Measurements from ENCODE around the gene CTU2.

Gene CTU2

GRCh38 chr16:88697116-88697830, 9.0 kb upstream of the CTU2 start:
- WGBS, 2 experiments: 95 to 96% methylated on average over 47 of the region's 47 CpGs
- Histone ChIP-seq H3K9me3 (ENCODE audit: control insufficient read depth, low read length) (no peaks in the 10 kb centered on the region), H3K27me3 (ENCODE audit: control insufficient read depth, insufficient read depth, low read length, poor library complexity, severe bottlenecking) (no peaks in the 10 kb centered on the region), H3K4me1 (ENCODE audit: control insufficient read depth, insufficient read depth, low read length) (no peaks in the 10 kb centered on the region), H3K4me3 (ENCODE audit: insufficient read depth, low read depth, low read length) (no peak overlapping the region), H3K27ac (ENCODE audit: insufficient read depth, low read depth, low read length, poor library complexity, severe bottlenecking) (no peak overlapping the region), H3K36me3 (ENCODE audit: control insufficient read depth, insufficient read depth, low read length) (peaks cover 8% of the 10 kb centered on the region)

GRCh38 chr16:88697831-88698615, 8.3 kb upstream of the CTU2 start:
- peaks cover 8% of the 10 kb centered on the region for H3K36me3 ChIP-seq (ENCODE audit: control insufficient read depth, insufficient read depth, low read length)
- WGBS, 2 experiments: 92 to 93% methylated on average over 37 of the region's 37 CpGs
- H3K27ac ChIP-seq (ENCODE audit: insufficient read depth, low read depth, low read length, poor library complexity, severe bottlenecking): no peak overlapping the region
- no peaks in the 10 kb centered on the region for H3K4me1 ChIP-seq (ENCODE audit: control insufficient read depth, insufficient read depth, low read length)
- H3K4me3 ChIP-seq (ENCODE audit: insufficient read depth, low read depth, low read length): no peak overlapping the region
- no peaks in the 10 kb centered on the region for H3K9me3 ChIP-seq (ENCODE audit: control insufficient read depth, low read length)
- H3K27me3 ChIP-seq (ENCODE audit: control insufficient read depth, insufficient read depth, low read length, poor library complexity, severe bottlenecking): no peaks in the 10 kb centered on the region

- H3K36me3 ChIP-seq (ENCODE audit: control insufficient read depth, insufficient read depth, low read length): peaks cover 8% of the 10 kb centered on the region
- no peaks in the 10 kb centered on the region for H3K9me3 ChIP-seq (ENCODE audit: control insufficient read depth, low read length)
- H3K27me3 ChIP-seq (ENCODE audit: control insufficient read depth, insufficient read depth, low read length, poor library complexity, severe bottlenecking): no peaks in the 10 kb centered on the region
- H3K4me3 ChIP-seq (ENCODE audit: insufficient read depth, low read depth, low read length): no peak overlapping the region
- H3K27ac ChIP-seq (ENCODE audit: insufficient read depth, low read depth, low read length, poor library complexity, severe bottlenecking): no peak overlapping the region
- 97% methylated on average over 25 of the region's 25 CpGs for WGBS, 2 experiments
- H3K4me1 ChIP-seq (ENCODE audit: control insufficient read depth, insufficient read depth, low read length): no peaks in the 10 kb centered on the region
Observed at GRCh38 chr16:88698646-88699045, 7.7 kb upstream of the CTU2 start.

GRCh38 chr16:88699180-88699579, 7.1 kb upstream of the CTU2 start:
- no peaks in the 10 kb centered on the region for H3K4me1 ChIP-seq (ENCODE audit: control insufficient read depth, insufficient read depth, low read length)
- 96% methylated on average over 16 of the region's 16 CpGs for WGBS, 2 experiments

GRCh38 chr16:88700322-88700635, 6.0 kb upstream of the CTU2 start:
- Histone ChIP-seq H3K27me3 (ENCODE audit: control insufficient read depth, insufficient read depth, low read length, poor library complexity, severe bottlenecking) (no peaks in the 10 kb centered on the region), H3K36me3 (ENCODE audit: control insufficient read depth, insufficient read depth, low read length) (peaks cover 8% of the 10 kb centered on the region), H3K4me3 (ENCODE audit: insufficient read depth, low read depth, low read length) (no peak overlapping the region), H3K4me1 (ENCODE audit: control insufficient read depth, insufficient read depth, low read length) (no peaks in the 10 kb centered on the region), H3K9me3 (ENCODE audit: control insufficient read depth, low read length) (no peaks in the 10 kb centered on the region), H3K27ac (ENCODE audit: insufficient read depth, low read depth, low read length, poor library complexity, severe bottlenecking) (no peak overlapping the region)
- WGBS, 2 experiments: 96% methylated on average over 14 of the region's 14 CpGs

More at GRCh38 chr16:88699180-88699579, 7.1 kb upstream of the CTU2 start:
- H3K36me3 ChIP-seq (ENCODE audit: control insufficient read depth, insufficient read depth, low read length): peaks cover 8% of the 10 kb centered on the region
- no peak overlapping the region for H3K4me3 ChIP-seq (ENCODE audit: insufficient read depth, low read depth, low read length)
- H3K9me3 ChIP-seq (ENCODE audit: control insufficient read depth, low read length): no peaks in the 10 kb centered on the region
- no peak overlapping the region for H3K27ac ChIP-seq (ENCODE audit: insufficient read depth, low read depth, low read length, poor library complexity, severe bottlenecking)
- no peaks in the 10 kb centered on the region for H3K27me3 ChIP-seq (ENCODE audit: control insufficient read depth, insufficient read depth, low read length, poor library complexity, severe bottlenecking)

- WGBS, 2 experiments: 91% methylated on average over 42 of the region's 42 CpGs
- H3K9me3 ChIP-seq (ENCODE audit: control insufficient read depth, low read length): no peaks in the 10 kb centered on the region
- H3K27ac ChIP-seq (ENCODE audit: insufficient read depth, low read depth, low read length, poor library complexity, severe bottlenecking): no peak overlapping the region
Observed at GRCh38 chr16:88700636-88701482, 5.4 kb upstream of the CTU2 start.

GRCh38 chr16:88701581-88702370, 4.5 kb upstream of the CTU2 start:
- H3K27ac ChIP-seq (ENCODE audit: insufficient read depth, low read depth, low read length, poor library complexity, severe bottlenecking): no peak overlapping the region
- 93% methylated on average over 30 of the region's 30 CpGs for WGBS, 2 experiments
- H3K27me3 ChIP-seq (ENCODE audit: control insufficient read depth, insufficient read depth, low read length, poor library complexity, severe bottlenecking): no peaks in the 10 kb centered on the region
- H3K36me3 ChIP-seq (ENCODE audit: control insufficient read depth, insufficient read depth, low read length): peaks cover 5% of the 10 kb centered on the region
- no peak overlapping the region for H3K4me3 ChIP-seq (ENCODE audit: insufficient read depth, low read depth, low read length)
- H3K9me3 ChIP-seq (ENCODE audit: control insufficient read depth, low read length): no peaks in the 10 kb centered on the region
- no peaks in the 10 kb centered on the region for H3K4me1 ChIP-seq (ENCODE audit: control insufficient read depth, insufficient read depth, low read length)

More at GRCh38 chr16:88700636-88701482, 5.4 kb upstream of the CTU2 start:
- Histone ChIP-seq H3K36me3 (ENCODE audit: control insufficient read depth, insufficient read depth, low read length) (peaks cover 8% of the 10 kb centered on the region), H3K27me3 (ENCODE audit: control insufficient read depth, insufficient read depth, low read length, poor library complexity, severe bottlenecking) (no peaks in the 10 kb centered on the region), H3K4me1 (ENCODE audit: control insufficient read depth, insufficient read depth, low read length) (no peaks in the 10 kb centered on the region), H3K4me3 (ENCODE audit: insufficient read depth, low read depth, low read length) (no peak overlapping the region)

- H3K9me3 ChIP-seq (ENCODE audit: control insufficient read depth, low read length): no peaks in the 10 kb centered on the region
- H3K27me3 ChIP-seq (ENCODE audit: control insufficient read depth, insufficient read depth, low read length, poor library complexity, severe bottlenecking): no peaks in the 10 kb centered on the region
- WGBS, 2 experiments: 94 to 96% methylated on average over 31 of the region's 31 CpGs
- no peak overlapping the region for H3K27ac ChIP-seq (ENCODE audit: insufficient read depth, low read depth, low read length, poor library complexity, severe bottlenecking)
- peaks cover 7% of the 10 kb centered on the region for H3K4me1 ChIP-seq (ENCODE audit: control insufficient read depth, insufficient read depth, low read length)
- no peak overlapping the region for H3K4me3 ChIP-seq (ENCODE audit: insufficient read depth, low read depth, low read length)
- H3K36me3 ChIP-seq (ENCODE audit: control insufficient read depth, insufficient read depth, low read length): peaks cover 5% of the 10 kb centered on the region
Observed at GRCh38 chr16:88702371-88703210, 3.7 kb upstream of the CTU2 start.

Measured in ectodermal cell (in vitro differentiated cells).